ENCODE data around the gene PIK3CA.
"Not testable (repeated sequence)": the region's sequence is repeated elsewhere in the genome, so short reads cannot be mapped to it uniquely, and the experiment has no call there.

PIK3CA gene

GRCh38 chr3:179264449-179264848 is 116.3 kb downstream of the PIK3CA start:
- DNase-seq (ENCODE audit: low read depth): no peak

GRCh38 chr3:179265092-179265491 is 116.9 kb downstream of the PIK3CA start:
- no peak for DNase-seq (ENCODE audit: low read depth)

DNA sequence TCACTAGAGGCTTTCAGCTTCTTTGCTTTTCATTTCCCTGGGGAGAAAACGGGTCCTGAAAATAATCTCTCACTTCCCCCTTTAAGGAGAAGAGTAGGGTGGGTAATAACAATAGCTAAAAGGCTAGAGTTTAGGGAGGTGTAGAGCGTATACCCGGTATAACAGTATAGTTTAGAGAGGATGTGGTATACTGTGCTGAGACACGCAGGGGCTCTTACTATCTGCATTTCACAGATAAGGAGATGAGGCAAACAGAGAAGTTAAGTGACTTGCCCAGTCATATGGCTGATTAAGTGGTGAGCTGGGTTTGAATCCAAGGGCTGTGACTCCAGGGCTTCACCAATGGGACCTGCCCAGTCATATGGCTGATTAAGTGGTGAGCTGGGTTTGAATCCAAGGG is 117.7 kb downstream of the PIK3CA start:
- DNase-seq (ENCODE audit: low read depth): no peak

GRCh38 chr3:179266701-179267211 is 118.6 kb downstream of the PIK3CA start:
- no peak for DNase-seq (ENCODE audit: low read depth)

DNA sequence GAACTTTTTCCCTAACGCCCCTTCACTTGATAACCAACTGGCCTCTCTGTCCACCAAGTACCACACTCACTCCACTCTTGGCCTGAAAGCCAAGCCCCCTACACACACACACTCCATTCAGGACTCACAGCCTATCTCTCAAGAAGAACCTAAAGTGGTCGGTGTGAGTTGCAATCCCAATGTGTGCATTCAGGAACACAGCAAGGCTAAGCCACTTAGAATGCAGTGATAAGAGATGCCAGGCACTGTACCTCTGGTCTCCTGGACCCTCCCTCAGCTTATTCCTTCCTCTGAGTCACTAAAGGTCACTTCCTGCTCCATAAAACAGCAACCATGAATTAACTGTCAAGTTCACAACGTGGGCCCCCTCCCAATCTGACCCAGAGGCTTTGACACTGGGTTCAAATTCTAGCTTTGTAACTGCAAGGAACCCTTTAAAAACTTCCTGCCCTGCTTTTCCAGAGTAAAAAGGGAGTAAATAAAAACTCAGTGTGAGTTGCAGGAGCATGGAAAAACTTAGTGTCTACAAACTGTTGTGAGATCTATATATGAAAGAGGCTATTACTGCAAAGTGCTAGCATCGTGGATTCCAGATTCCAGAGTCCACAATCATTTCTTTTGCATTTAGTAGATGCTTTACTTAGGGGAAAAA is 120.4 kb downstream of the PIK3CA start:
- DNase-seq (ENCODE audit: low read depth): no peak

- no peak for DNase-seq (ENCODE audit: low read depth)
Observed at GRCh38 chr3:179269152-179269707, 121.1 kb downstream of the PIK3CA start.

- no peak for DNase-seq (ENCODE audit: low read depth)
Observed at GRCh38 chr3:179272385-179272784, 124.2 kb downstream of the PIK3CA start.

DNA sequence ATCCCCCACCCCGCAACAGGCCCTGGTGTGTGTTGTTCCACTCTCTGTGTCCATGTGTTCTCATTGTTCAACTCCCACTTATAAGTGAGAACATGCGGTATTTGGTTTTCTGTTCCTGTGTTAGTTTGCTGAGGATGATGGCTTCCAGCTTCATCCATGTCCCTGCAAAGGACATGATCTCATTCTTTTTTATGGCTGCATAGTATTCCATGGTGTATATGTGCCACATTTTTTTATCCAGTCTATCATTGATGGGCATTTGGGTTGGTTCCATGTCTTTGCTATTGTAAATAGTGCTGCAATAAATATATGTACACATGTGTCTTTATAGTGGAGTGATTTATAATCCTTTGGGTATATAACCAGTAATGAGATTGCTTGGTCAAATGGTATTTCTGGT is 126.3 kb downstream of the PIK3CA start:
- DNase-seq (ENCODE audit: low read depth): not testable (repeated sequence)

DNA sequence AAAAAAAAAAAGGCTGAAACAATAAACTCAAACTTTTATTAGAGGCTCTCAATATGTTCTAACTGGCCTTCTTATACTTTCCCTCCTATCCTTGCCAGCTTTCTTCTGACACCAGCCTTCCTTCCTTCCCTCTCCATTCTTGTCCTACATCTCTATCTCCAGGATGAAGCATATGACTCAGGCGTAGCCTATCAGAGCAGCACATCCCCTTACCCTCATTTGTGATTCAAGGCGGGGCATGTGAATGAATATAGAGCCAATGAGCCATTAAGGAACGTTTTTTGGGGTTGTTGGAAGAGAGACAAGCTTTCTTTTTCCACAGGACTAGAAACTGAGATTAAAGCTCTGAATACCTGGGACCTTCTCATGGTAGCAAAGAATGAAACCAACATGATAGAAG is 127.8 kb downstream of the PIK3CA start:
- no peak for DNase-seq (ENCODE audit: low read depth)

DNA sequence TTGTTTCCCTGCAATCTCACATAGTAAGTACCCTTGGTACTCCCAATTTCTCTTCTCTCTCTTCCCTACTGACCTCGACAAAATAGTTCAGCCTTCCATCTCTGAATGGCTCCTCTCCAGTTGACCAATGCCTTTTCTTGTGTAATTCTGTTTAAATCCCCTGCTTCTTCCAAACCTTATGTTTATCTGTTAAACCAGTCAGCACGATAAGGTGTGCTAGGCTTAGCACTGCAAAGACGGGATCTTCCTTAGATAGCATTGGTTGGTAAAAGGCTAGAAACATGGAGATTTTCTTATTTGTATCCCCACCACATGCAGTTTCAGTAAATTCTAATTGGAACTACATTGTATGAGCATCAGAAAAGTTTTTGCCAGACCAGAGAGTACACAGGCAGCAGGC is 128.6 kb downstream of the PIK3CA start:
- DNase-seq (ENCODE audit: low read depth): no peak

DNA sequence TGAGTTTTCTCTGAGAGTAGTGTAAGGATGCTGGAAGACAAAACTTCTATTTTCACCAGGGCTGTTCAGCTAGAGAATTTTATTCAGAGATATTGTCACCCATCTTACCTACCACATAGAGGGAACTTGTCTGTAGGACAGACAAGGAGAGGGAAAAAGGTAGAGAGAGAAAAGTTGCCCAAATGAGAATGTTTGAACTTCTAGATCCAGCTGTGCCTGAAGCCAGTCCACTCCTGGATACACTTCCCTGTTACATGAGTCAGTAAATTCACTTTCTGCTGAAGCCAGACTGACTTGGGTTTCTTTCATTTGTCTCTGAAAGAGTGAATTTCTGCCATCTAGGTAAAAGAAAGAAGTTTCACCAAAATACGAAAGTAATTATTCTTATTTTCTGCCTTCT is 130.0 kb downstream of the PIK3CA start:
- no peak for DNase-seq (ENCODE audit: low read depth)

- no peak for DNase-seq (ENCODE audit: low read depth)
Observed at GRCh38 chr3:179278932-179279693, 131.0 kb downstream of the PIK3CA start.

GRCh38 chr3:179279837-179280236 is 131.7 kb downstream of the PIK3CA start:
- DNase-seq (ENCODE audit: low read depth): no peak

DNA sequence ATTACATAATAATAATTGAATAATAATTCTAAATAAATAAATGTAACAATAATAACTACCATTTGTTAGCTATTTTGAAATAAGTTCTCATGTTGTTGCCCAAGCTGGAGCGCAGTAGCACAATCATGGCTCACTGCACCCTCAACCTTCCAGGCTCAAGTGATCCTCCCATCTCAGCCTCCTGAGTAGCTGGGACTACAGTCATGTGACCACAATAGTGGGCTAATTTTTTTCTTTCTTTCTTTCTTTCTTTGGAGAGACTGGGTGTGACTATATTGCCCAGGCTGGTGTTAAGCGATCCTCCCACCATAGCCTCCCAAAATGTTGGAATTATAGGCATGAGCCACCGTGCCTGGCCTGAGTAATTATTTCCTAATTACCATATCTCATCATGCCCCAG is 133.7 kb downstream of the PIK3CA start:
- DNase-seq (ENCODE audit: low read depth): no peak

GRCh38 chr3:179286331-179286730 is 138.2 kb downstream of the PIK3CA start:
- DNase-seq (ENCODE audit: low read depth): no peak

DNA sequence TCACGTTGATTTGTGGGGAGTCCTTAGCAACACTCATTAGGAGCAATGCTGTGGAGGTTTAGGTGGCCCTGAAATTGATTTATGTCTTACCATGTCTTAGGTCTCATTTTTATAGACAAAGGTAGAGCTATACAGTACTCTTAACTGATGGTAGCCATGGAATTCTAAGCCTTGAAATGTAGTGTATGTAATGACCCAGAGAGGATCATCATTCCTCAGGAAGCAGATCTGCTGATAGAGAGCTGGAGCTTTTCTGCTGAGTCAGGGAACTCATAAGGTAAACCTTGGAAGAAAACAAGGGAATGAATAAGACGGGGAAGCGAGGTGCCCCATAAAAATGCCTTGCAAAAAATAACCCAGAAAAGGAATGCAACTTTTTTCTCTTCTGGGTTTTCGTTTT is 140.7 kb downstream of the PIK3CA start:
- no peak for DNase-seq (ENCODE audit: low read depth)

DNA sequence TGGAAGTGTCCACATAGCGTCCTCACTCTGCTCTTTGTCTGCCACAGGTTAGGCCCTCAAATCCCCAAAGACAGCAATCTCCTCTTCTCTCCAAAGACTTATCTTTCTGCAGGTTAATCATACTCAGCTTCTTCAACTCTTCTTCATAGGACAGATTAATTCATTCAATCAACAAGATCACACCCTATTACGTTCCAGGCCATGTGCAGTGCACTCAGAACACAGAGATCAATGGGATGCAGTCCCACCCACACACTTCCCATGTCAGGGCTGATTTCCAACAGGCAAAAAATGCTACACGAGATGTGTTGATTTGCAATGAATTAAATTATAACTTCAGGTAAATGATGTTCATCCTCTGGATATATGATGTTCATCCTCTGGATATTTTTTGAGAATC is 141.1 kb downstream of the PIK3CA start:
- DNase-seq (ENCODE audit: low read depth): no peak

All from stimulated activated CD8-positive, alpha-beta memory T cell treated with anti-CD3 and anti-CD28 coated beads, Interleukin-15, amount 100 ng/mL, for 1 hour (primary cell).